GM18520 (cell line): ENCODE measurements around the gene CD226.
"Not testable (repeated sequence)": the region's sequence is repeated elsewhere in the genome, so short reads cannot be mapped to it uniquely, and the experiment has no call there.

Experiments used
- ATAC-seq: cut with Tn5 transposase; IDR thresholded peaks from one replicate; pipeline ENCODE4 v1.9.1; 2021; ENCODE audit not compliant: unreplicated experiment

Gene CD226

DNA sequence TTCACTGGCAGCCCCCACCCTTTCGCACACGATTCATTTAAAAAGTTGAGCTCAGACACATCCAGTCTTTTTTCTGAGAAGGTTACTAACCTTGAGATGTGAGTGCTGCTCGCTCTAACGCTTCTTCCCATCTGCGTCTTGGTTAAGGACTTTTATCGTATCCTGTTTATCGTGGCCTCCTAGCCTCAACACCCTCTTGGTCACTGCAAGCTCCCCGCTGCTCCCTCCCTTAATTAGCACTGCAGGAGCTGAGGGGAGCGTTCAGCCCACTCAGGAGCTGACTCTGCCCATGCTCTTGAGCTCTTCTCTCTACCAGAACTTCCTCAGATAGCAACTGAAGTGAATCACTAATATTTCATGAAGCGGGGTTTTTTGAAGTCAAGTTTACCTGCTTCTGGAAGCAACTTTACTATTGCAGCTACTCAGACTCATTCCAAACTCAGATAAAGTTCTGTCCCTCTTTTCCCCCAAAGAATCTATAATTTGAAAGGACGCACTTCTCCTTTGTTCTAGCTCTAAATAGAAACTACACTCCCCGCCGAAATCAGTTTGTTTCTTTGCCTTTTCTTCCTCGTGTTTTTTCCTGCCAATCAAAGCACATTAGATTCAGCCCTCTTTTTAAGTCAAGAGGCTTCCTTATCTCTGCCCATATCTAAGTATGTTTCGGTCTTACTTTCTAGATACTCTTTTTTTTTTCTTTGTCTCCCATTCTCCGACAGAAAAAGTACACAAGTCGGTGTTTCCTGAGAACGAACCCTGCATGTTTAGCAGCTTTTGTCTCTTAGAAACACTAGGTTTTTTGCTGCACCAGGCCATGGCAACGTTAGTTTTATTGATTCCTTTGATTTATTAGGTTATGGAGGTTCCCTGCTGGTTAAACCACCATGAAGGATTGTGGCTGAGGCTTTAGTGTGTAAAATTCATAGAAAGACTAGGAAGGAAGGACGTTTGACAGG lies 9.3 kb upstream of the CD226 start:
- ATAC-seq: no peak

DNA sequence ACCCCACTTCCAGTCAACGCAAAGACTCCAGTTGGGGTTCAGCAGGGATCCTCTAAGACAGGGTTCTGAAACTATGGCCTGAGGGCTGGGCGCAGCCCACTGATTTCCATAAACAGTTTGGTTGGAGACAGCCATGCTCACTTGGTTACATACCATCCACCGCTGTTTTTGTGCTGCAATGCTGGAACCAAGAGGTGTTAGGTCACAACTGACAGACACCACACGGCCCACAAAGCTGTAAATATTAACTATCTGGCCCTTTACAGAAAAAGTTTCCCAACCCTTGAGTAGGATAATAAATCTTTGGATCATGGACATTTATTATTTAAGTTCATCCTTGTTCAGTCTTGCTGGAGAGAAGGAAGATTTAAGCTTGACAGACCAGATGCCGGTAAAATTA lies 8.4 kb upstream of the CD226 start:
- ATAC-seq: no peak

GRCh38 chr18:69954719-69955480 lies 7.2 kb upstream of the CD226 start:
- no peak for ATAC-seq

DNA sequence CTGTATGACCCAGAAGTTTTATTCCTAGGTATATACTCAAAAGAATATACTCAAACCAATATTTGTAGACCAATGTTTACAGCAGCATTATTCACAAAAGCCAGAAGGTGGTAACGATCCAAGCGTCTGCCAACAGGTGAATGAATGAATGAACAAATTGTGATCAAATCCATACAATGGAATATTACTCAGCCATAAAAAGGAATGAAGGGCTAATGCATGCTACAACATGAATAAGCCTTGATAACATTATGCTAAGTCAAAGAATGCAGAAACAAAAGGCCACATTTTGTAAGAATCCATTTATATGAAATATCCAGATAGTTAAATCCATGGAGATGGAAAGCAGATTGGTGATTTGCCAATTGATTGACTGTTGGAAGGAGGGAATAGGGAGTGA lies 5.5 kb upstream of the CD226 start:
- ATAC-seq: no peak

- no peak for ATAC-seq
Observed at GRCh38 chr18:69951182-69951581, 3.5 kb upstream of the CD226 start.

- ATAC-seq: no peak
Observed at GRCh38 chr18:69949538-69949936, 1.9 kb upstream of the CD226 start.

DNA sequence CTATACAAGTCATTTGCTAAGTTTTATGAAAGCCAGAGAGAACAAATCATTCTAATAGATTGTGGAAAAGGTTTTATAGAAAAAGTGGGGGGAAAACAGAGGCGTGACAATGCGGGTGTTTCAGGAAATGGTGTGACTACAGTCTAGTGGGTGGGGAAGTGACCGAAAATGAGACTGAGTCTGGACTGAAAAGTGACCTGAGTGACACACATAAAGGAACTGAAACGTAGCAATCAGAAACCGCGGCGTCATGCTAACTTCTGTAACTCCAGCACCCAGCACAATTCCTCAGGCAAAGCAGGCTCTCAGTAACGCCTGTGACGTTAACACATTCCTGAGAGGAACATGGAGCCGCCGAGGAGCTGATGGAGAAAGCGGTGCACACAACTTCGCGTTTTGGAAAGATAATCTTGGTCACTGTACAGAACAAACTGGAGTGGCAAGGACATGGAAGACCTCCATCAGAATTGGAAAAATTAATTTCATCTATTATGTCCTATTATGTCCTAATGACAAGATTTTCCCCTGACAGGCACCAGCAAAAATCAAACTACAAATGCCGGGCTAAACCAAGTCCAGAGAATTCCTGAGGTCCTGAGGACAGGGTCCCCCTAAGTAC lies 1.4 kb upstream of the CD226 start:
- ATAC-seq: peak; percentile 88

GRCh38 chr18:69948256-69948655 lies 583 bp upstream of the CD226 start:
- no peak for ATAC-seq

- no peak for ATAC-seq
Observed at GRCh38 chr18:69946608-69947155, 991 bp downstream of the CD226 start.

GRCh38 chr18:69945220-69946114 lies 2.2 kb downstream of the CD226 start:
- ATAC-seq: no peak

DNA sequence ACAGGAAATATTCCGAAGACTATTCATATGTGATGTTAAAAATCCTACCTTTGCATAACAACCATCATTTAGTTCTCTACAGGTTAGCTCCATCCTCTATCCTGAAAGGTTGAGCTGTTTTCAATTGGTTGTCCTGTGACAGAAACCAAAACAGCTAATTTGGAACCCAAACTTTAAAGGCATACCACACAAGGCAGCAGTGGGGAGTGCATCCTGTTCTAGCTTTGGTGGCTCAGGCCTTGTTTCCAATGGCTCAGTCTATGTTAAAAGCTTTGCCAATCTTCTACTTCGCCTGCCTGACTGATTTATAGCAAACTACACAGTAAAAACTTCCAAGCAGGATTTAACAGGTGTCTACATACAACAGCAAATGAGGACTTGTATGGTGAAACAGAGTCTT lies 3.2 kb downstream of the CD226 start:
- no peak for ATAC-seq

- no peak for ATAC-seq
Observed at GRCh38 chr18:69943021-69943420, 4.7 kb downstream of the CD226 start.

- ATAC-seq: no peak
Observed at GRCh38 chr18:69941183-69941582, 6.5 kb downstream of the CD226 start.

GRCh38 chr18:69939812-69940211 lies 7.9 kb downstream of the CD226 start:
- ATAC-seq: not testable (repeated sequence)

DNA sequence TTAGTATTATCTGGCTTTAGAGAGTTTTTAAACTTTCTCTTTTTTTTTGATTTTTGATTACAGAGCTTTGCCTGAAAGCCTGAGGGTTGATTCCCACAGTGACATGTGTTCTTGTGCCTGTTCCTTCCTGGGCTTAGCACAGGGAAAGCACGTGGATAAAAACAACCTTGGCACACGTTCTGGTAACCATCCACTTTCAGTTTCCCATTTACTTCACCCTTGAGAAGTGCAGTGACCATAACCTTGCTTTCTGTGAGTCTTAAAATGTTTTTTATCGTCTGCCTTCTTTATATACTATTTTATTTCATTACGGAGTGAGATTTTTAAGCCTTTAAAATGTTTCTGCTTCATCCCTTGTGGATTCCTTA lies 11.5 kb downstream of the CD226 start:
- no peak for ATAC-seq

DNA sequence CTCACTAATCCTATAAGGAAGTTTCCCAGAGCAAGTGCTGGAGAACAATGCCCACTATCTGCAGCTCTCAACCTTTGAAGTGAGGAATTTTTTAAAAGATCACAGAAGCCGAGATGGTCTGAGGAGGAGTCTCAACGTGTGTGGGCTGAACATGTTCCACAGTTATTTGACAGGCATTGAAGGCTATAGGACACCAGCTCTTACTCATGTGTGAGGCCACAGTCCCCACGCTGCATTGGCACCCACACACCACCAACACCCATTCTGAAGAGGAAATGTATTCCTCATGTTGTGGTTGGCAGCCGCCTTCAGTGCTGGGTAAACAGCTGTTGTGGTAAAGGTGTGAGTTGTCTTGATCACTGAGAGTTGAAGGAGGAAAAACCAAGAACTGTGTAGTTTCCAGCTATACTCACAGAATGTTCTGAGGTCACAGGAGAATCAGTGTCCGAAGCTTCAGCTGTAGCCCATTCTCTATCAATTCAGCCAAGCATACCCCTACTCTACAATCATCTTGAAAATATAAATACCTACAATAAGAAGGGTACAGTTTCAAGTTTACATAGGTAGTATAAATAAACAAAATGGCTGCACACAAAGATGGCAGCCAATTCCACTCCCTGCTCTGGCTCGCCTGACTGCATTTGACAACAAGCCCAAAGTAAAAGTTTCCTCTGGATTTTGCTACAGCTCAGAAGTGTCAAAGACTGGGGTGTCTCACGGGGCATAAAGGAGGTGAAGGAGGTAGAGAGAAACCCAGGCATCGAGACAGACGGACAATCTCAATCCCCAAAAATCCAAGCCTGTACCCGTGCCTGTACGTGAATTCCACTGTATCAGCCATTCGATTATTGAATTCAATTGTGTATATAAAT lies 12.1 kb downstream of the CD226 start:
- peak; percentile 97 for ATAC-seq

- ATAC-seq: no peak
Observed at GRCh38 chr18:69934601-69935265, 12.9 kb downstream of the CD226 start.

- ATAC-seq: no peak
Observed at GRCh38 chr18:69929041-69929774, 18.5 kb downstream of the CD226 start.
